Fibroblast of villous mesenchyme (primary cell): Measurements from ENCODE around the gene MANSC4. TPM values are rescaled to one million over a fixed set of nuclear protein-coding genes. Genes with fewer than 3 reads are reported as not detected.
"Not testable (repeated sequence)": the region's sequence is repeated elsewhere in the genome, so short reads cannot be mapped to it uniquely, and the experiment has no call there.

Experiments used
- DNase-seq: peaks from one replicate; pipeline ENCODE4 v3.0.0-alpha.2; 2010; ENCODE audit warnings: low read depth
- H3K4me3 ChIP-seq: 2 replicates; pipeline ENCODE4 v1.5.1; 2011; ENCODE audit warnings: low read depth, mild to moderate bottlenecking, low read length
- CTCF ChIP-seq: IDR thresholded peaks from 2 replicates; pipeline ENCODE4 v1.5.1; 2012; ENCODE audit warnings: low read depth, mild to moderate bottlenecking, low read length; ENCODE audit not compliant: insufficient read depth
- total RNA-seq: library from RNA; depleted of rRNA; stranded (reverse); fragments of >200 nt; gene quantifications from 2 replicates; pipeline ENCODE4 v1.2.3, GENCODE V29; 2012

Gene MANSC4
- total RNA-seq, 1 donor = not detected

- no peak for DNase-seq
- H3K4me3 ChIP-seq = no peak overlapping the region
- TF ChIP-seq CTCF = no peak
Measured at GRCh38 chr12:27766587-27766986, 13.4 kb downstream of the MANSC4 start.

GRCh38 chr12:27762757-27763156 lies 17.3 kb downstream of the MANSC4 start:
- no peak for DNase-seq
- no peak overlapping the region for H3K4me3 ChIP-seq
- TF ChIP-seq CTCF = no peak

GRCh38 chr12:27756670-27757195 lies 23.3 kb downstream of the MANSC4 start:
- no peak overlapping the region for H3K4me3 ChIP-seq
- no peak for DNase-seq
- TF ChIP-seq CTCF = no peak

GRCh38 chr12:27754795-27755194 lies 25.2 kb downstream of the MANSC4 start:
- no peak for TF ChIP-seq CTCF
- DNase-seq = no peak
- H3K4me3 ChIP-seq = no peak overlapping the region

GRCh38 chr12:27751386-27752047 lies 28.5 kb downstream of the MANSC4 start:
- no peak for TF ChIP-seq CTCF
- DNase-seq = no peak
- no peak overlapping the region for H3K4me3 ChIP-seq

- TF ChIP-seq CTCF = no peak
- DNase-seq = peak; percentile 70
Measured at GRCh38 chr12:27747111-27747820, 32.8 kb downstream of the MANSC4 start.

GRCh38 chr12:27745734-27746133 lies 34.3 kb downstream of the MANSC4 start:
- not testable (repeated sequence) for H3K4me3 ChIP-seq, DNase-seq

More at GRCh38 chr12:27747111-27747820, 32.8 kb downstream of the MANSC4 start:
- H3K4me3 ChIP-seq = no peak overlapping the region
